ENCODE data around the gene TPCN2.
"Not testable (repeated sequence)": the region's sequence is repeated elsewhere in the genome, so short reads cannot be mapped to it uniquely, and the experiment has no call there.

Gene TPCN2

DNA sequence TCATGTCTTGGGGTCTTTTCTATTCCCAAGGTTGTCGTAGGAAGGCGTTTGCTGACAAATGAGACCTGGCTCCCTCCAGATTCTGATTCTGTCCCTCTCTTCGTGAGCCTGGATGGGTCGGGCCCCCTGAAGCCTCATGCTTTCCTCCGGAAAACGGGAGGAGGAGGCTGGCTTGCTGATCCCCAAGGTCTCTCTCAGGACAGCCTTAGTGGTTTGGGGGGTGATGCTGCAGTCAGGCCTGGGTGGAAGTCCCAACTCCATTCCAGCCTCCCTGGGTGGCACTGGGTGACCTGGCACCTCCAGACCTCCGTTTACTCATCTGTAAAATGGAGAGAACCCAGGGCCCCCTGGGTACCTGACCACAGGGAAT, 83.6 kb downstream of the TPCN2 start:
- DNase-seq: no peak

DNA sequence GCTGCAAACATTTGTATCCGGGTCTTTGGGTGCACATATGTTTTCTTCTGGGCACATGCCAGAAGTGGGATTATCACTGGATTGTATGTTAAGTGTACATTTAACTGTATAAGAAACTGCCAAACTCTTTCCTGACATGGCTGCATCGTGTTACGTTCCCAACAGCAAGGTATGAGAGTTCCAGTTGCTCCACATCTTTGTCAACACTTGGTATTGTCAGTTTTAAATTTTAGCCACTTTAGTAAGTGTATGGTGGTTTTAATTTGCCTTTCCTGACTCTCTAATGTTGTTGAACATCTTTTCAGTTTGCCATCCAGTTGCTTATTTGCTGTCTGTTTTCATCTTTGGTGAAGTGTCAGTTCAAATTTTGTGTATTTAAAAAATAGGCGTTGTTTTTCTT, 84.5 kb downstream of the TPCN2 start:
- DNase-seq: no peak

DNA sequence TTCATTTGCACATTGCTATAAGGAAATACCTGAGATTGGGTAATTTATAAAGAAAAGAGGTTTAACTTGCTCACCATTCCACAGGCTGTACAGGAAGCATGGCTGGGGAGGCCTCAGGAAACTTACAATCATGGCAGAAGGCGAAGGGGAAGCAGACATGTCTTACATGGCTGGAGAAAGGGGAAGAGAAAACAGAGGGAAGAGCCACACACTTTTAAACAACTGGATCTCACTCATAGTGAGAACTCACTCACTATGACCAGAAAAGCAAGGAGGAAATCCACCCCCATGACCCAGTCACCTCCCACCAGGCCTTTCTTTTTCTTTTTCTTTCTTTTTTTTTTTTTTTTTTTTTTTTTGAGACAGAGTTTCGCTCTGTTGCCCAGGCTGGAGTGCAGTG, 85.5 kb downstream of the TPCN2 start:
- not testable (repeated sequence) for DNase-seq

DNA sequence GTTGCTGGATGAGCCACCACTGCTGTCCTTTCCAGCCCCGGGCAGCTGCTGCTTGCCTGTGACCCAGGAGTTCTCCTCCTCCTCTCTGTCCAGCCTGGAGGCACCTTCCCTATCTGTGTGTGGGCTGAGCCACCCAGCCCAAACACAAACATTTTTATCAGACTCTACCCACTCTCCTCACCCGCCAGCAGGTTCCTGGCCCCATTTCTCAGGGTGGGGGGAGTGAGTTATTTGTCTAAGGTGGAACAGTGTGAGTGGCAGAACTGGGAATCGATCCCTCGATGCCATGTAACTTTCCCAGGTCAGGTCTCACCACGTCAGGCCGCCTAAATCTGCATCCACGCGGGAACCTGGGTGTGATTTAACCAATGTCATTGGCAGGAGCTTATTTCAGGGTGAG, 86.2 kb downstream of the TPCN2 start:
- no peak for DNase-seq

DNA sequence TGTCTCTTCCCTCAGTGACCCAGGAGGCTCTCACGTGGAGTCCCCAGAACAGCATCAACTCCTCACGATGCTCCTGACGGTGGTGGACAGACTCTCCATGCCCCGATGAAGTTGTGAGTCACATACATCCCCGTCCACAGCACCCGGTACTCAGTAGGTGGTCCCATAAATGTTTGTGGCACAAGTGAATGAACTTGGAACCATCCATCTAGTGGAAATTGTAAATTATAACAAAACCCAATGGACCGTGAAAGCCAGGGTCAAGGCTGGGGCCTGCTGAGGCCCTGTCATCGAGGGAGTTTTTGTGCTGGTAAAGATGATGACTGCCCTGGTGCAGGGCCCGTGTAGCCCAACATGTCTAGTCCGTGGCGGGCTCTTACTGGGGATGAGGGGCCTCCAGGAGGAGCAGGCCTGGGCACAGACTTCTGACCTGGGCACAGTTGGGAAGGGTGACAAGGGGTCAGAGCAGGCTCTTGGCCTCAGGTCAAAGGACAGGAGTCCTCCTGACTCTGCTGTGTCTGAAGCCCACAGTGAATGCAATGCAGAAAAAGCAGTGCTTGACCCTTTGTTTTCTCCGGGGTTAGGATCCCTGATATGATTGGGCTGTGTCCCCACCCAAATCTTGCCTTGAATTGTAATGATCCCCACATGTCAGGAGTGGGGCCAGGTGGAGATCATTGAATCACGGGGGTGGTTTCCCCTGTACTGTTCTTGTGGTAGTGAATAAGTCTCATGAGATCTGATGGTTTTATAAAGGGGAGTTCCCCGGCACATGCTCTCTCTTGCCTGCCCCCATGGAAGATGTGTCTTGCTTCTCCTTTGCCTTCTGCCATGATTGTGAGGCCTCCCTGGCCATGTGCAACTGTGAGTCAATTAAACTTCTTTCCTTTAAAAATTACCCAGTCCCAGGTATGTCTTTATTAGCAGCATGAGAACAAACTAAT, 87.0 kb downstream of the TPCN2 start:
- no peak for DNase-seq

DNA sequence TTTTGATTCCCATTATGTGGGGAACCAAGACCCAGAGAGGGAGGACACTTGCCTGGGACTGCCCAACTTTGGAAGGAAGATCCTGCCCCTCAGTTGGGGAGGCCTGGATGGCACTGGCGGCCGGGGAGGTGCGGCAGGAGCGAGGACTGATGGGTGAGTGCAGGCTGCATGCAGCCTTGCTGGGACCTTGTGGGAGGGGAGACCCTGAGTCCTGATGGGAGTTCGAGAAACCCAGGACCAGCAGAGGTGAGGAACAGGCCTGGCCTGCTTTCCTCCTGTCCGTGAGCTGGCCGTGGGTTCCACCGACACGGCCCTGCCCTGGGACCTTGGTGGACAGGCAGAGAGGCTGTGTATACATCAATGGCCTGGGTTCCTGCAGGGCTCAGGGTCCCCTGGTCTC, 87.7 kb downstream of the TPCN2 start:
- DNase-seq: no peak

DNA sequence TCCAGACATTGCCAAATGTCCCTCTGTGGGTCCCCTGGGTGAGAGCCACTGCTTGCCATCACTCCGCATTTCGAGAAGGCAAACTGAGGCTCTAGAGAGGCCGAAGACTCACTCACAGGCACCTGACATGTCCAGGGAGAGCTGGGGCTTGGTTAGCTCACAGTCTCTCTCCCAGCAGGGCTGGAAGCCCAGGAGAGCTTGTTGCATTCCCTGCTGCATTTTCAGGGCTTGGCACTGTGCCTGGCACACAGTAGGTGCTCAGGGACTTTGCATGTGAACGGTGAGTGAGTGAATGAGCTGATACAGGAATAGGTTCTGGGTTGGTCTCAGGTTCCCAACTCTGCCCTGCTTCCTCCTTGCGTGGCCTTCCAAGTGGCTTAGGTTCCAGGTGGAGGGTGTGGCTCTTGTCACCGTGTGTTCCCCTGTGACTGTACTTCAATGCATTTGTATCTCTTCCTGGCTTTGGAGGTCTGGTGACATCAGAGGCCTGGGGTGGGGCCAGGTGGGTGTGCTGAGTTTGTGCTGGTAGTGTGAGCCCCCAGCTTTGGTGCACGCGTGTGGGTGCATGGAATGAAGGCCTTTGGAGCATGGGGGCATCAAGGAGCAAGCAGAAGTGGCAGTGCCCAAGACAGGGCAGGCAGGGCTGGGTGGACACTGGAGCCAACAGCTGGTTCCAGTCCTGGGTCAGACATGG, 88.6 kb downstream of the TPCN2 start:
- no peak for DNase-seq

DNA sequence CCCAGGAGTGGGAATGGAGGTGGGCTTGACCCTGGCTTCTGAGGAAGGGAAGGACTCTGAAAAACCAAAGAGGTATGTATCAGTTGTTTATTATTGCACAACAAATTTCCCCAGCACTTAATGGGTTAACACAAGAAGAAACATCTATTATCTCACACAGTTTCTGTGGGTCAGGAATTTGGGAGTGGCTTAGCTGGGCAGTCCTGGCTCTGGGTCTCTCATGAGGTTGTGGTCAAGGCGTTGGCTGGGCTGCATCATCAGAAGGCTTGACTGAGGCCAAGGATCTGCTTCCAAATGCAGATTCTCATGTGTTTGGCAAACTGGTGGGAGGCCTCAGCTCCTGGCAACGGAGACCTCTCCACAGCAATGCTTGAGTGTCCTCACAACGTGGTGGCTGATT, 89.5 kb downstream of the TPCN2 start:
- DNase-seq: no peak

DNA sequence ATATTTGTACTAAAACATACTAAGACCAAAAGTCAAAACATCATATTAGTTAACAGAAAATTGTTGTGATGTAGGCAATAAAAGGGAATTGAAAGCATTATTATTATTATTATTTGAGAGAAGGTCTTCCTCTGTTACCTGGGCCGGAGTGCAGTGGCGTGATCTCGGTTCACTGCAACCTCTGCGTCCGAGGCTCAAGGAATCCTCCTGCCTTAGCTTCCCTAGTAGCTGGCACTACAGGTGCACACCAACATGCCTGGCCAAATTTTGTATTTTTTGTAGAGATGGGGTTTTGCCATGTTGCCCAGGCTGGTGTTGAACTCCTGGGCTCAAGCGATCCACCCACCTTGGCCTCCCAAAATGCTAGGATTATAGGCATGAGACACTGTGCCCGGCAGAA, 91.4 kb downstream of the TPCN2 start:
- not testable (repeated sequence) for DNase-seq

DNA sequence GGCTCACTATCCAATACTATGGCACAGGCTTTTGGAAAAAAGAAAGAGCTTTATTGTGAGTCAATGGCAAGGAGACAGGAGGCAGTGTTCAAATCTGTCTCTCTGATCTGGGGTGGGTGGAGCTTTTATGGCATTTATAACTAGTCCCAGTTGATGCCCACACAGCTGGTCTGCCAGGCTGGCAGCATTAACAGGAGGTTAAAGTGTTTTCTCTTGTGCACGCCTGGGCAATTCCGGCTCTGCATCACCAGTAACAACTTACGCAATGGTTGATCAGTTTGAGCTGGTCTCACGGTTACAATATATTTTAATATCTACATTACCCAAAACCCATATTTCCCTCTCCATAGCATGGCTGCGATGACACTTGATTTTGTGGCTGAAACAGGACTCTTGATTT, 91.9 kb downstream of the TPCN2 start:
- DNase-seq: no peak

DNA sequence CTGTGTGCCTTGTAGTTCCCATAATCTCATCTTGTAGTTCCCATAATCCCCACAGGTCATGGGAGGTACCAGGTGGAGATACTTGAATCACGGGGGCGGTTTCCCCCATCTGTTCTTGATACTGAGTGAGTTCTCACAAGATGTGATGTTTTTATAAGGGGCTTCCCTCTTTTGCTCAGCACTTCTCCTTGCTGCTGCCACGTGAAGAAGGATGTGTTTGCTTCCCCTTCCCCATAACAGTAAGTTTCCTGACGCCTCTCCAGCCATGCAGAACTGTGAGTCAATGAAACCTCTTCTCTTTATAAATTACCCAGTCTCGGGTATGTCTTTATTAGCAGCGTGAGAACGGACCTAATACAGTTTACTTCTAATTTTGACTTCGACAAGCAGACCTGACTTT, 93.0 kb downstream of the TPCN2 start:
- DNase-seq: no peak

DNA sequence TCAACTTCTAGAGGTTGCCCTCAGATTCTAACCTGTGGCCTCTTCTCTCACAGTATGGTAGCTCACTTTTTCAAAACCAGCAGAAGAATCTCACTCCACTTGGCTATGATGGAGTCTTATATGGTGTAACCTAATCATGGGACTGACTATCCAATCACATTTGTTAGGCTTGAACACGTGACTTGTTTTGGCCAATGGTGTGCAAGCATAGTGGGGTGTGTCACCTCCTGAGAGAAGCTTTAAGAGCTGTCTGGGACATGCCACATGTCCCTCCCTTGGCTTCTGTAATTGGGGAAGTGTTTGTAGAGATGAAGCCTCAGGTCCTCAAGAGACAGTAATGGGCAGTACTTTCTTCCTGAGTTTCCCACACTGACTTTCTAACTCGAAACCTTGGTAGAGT, 94.2 kb downstream of the TPCN2 start:
- DNase-seq: no peak

DNA sequence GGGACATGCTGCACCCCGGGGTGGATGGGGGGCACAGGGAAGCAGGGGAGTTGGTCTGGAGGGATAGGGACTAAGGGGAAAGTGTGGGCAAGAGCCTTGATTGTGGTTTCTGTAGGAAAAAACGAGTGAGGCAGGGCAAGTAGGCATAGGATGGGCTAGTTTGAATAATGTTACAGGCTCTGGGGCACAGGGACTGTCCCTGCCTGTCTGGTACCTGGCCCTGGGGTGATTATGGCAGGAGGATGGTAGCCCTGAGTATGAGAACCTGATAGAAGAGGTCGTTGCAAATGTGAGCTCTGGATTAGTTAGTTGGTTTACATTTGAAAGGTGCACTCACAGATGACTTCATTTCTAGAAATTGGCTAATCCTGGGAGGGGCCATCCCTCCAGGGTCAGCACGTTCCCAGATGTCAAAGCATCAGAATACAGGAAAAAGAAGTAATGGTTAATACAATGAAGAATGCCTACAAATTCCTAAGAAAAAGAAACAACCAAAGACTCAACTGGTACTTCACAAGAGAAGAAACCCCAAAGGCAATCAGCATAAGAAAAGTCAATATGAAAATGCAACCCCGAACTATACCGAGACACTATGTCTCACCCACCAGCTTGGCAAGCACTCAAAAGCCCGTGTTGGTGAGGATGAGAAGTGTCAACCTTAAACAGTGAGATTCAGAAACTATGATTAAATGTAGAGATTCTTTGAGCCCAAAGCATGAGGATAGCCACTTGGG, 95.8 kb downstream of the TPCN2 start:
- no peak for DNase-seq

DNA sequence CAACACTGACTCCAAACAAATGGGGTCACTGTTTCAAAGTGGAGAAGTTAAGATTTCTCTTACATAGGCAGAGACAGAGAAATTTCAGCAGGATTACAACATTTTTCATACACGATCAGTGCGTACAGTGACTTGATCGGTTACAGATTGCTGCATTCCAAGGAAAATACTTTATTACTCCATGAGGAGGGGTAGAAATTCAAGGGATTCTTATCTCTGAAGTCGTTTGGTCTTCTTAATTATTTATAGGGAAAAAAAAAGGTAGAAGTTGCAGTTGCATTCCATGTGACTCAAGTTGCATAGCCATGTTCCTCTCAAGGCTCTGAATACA, 96.3 kb downstream of the TPCN2 start:
- DNase-seq: no peak

DNA sequence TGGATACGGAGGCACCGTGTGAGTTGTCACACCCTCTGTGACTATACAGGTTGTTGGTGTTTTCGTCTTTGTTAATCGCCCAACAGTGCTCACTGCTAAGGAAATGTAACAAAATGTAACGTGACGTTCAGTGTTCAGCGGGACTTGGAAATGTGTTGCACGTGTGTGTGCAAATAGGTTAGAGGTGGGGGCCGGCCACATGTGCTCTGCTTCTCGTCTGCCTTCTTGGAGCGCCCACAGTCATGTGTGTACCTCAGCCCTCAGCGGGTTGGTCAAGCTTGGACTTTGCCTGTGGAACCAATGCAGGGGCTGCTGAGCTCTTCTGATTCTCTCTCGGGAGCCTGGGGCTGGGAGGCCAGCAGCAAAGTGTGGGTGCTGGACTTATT, 99.6 kb downstream of the TPCN2 start:
- DNase-seq: no peak

DNA sequence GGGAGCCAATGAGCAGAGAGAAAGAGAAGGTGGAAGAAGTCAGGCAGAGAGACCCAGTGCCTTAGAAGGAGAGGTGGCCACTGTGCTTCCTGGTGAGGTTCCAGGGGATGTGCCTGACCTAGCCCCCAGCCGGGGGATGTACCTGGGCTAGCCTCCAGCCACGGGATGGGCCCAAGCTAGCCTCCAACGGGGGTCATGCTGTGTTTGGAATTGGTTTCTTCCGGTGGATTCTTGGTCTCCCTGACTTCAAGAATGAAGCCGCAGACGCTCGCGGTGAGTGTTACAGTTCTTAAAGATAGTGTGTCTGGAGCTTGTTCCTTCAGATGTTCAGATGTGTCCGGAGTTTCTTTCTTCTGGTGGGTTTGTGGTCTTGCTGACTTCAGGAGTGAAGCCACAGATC, 100.1 kb downstream of the TPCN2 start:
- no peak for DNase-seq

DNA sequence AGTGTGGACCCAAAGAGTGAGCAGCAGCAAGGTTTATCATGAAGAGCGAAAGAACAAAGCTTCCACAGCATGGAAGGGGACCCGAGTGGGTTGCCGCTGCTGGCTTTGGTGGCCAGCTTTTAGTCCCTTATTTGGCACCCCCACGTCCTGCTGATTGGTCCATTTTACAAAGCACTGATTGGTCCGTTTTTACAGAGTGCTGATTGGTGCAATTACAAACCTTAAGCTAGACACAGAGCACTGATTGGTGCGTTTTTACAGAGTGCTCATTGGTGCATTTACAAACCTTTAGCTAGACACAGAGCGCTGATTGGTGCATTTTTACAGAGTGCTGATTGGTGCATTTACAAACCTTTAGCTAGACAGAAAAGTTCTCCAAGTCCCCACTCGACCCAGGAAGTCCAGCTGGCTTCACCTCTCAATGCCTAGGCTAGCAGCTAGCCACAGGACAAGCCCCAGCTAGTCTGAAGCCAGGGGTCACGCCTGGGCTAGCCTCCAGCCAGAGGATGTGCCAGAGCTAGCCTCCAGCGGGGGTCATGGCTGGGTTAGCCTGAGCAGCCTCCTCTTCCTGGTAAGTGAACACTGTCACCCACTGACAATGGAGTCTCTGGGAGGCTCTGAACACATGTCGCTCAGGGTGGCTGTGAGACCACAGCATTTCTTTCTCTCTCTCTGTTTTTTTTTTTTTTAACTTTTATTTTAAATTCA, 100.8 kb downstream of the TPCN2 start:
- not testable (repeated sequence) for DNase-seq

DNA sequence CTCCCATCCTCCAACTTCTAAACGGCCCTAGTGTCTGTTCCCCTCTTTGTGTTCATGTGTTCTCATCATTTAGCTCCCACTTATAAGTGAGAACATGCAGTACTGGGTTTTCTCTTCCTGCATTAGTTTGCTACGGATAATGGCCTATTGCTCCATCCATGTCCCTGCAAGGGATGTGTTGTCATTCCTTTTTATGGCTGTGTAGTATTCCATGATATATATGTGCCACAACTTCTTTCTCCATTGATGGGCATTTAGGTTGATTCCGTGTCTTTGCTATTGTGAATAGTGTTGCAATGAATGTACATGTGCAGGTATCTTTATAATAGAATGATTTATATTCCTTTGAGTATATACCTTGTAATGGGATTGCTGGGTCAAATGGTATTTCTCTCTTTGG, 101.4 kb downstream of the TPCN2 start:
- no peak for DNase-seq

DNA sequence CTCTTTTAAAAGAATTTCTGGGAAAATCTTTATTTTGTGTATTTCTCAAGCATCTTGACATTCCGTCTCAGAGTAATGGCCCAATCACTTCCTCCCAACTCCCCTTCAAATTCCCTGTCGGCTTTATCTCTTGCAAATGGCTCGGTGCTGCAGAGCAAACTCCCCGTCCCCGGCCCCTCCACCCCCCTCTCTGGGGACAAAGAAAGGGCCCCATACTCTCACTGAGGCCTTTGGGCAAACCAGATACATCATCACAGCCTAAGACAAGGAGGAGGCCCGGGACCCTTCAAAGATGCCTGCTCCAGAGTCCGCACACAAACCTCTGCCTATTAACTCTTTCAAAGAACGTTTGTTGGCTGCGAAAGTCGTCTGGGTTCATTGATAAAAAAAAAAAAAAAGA, 103.1 kb downstream of the TPCN2 start:
- no peak for DNase-seq

DNA sequence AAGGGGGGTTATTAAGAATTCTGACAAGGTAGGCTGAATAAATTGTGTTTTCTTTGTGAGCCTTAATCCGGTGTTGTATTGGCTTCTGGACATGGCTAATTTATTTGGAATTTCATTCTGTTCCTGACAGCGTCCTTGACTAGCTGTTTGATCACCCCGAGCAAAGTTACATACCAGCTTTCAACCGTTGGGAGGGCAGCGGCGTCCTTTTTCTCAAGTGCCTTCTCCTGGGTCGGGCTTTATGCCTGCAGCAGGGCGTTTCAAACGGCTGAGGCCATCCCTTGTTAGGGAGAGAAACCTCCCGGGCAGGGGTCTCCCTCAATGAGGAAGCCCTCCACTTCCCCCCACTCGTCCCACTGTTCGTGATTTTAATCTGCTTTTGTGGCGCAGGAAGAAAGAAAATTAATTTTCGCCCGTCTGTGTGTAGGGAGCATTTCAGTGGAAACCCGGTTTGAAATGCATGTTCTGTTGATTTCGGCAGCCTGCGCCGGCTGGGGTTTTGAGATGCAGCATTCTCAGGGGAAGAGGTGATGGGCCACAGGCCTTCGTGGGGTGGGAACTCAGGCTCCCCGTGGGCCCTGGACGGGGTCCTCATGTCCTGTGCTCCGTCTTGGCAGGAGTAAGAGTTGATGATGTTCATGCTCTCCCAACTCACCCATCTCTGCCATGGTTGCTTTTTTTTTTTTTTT, 104.1 kb downstream of the TPCN2 start:
- no peak for DNase-seq

DNA sequence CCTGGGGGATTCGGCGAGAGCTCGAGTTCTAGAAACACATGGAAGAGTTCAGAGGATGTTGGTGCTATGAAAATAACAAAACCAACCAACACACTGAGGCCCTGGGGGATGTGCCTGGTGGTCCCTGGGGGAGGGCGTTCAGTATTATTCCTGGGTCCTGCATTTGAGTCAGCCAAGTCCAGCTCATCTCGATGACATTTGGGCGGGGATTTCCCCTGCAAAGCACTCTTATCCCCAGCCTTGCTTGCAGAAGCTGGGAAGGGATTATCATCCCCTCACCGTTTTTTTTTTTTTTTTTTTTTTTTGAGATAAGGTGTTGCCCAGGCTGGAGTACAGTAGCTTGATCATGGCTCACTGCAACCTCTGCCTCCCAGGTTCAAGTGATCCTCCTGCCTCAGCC, 104.9 kb downstream of the TPCN2 start:
- no peak for DNase-seq

DNA sequence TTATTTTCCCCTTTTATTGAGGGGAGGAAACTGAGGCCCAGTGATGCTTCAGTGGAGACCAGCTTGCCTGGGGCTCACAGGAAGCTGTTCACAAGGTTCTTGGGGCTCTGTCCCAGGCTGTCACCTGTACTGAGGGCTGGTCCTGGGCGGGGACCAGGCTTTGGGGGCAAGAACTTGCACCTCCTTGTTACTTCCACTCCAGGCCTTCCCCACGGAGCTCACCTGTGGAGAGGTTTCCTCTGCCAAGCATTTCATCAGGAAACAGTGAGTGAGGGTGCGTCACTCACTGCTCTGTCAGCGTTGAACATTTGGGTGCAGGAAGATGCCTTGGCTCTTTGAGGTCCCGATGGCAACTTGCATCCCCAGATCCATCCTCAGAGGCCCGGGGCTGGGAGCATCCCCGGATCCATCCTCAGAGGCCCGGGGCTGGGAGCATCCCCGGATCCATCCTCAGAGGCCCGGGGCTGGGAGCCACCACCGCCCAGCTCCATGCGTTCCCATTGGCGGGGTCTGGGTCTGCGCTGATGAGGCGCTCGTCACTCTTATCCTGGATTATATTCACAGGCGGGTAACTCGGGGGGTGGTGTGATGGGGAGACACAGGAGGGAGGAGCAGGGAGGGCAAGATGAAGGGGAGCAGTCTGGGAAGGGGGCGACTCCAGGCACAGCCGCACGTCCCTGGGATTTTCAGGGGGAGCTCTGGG, 105.6 kb downstream of the TPCN2 start:
- DNase-seq: no peak

Measured in T-helper 9 cell (primary cell).